Measurements from ENCODE around the gene TOMM40L. TPM values are rescaled to one million over a fixed set of nuclear protein-coding genes. Genes with fewer than 3 reads are reported as not detected.
A peak's percentile ranks its signal among the peaks of the same experiment; 100 is the strongest.

The TOMM40L gene
- total RNA-seq, 1 experiment from 2014 or later = 9.2 TPM

- intact Hi-C loops (cut with micrococcal nuclease; ENCODE audit: unreplicated experiment) = no loop called here
- H3K9me3 ChIP-seq (ENCODE audit: control insufficient read depth, insufficient read depth, low read depth, low read length) = no peaks in the 10 kb centered on the region
- H3K4me3 ChIP-seq (ENCODE audit: low read depth in 2 of 2, low read length in 2 of 2) = peak within 1 kb of the TSS in 1 of 2 experiments; percentile 14; a peak in 1 of 4 replicates
- POLR2A ChIA-PET = no interaction called here
- ATAC-seq (no peak), DNase-seq (ENCODE audit: low read depth, low spot score) (no peak)
- no TSS peak for BruUV-seq (replicated peaks)
- H3K4me1 ChIP-seq (ENCODE audit: control insufficient read depth, insufficient read depth, low read length) = peaks cover 38% of the 10 kb centered on the region
- H3K27me3 ChIP-seq (ENCODE audit: control insufficient read depth, insufficient read depth, low read length) = no peaks in the 10 kb centered on the region
- peak within 1 kb of the TSS; percentile 31; the same call in 1 of the 2 replicates for H3K27ac ChIP-seq (ENCODE audit: low read length)
- TF ChIP-seq, protein P1, sequence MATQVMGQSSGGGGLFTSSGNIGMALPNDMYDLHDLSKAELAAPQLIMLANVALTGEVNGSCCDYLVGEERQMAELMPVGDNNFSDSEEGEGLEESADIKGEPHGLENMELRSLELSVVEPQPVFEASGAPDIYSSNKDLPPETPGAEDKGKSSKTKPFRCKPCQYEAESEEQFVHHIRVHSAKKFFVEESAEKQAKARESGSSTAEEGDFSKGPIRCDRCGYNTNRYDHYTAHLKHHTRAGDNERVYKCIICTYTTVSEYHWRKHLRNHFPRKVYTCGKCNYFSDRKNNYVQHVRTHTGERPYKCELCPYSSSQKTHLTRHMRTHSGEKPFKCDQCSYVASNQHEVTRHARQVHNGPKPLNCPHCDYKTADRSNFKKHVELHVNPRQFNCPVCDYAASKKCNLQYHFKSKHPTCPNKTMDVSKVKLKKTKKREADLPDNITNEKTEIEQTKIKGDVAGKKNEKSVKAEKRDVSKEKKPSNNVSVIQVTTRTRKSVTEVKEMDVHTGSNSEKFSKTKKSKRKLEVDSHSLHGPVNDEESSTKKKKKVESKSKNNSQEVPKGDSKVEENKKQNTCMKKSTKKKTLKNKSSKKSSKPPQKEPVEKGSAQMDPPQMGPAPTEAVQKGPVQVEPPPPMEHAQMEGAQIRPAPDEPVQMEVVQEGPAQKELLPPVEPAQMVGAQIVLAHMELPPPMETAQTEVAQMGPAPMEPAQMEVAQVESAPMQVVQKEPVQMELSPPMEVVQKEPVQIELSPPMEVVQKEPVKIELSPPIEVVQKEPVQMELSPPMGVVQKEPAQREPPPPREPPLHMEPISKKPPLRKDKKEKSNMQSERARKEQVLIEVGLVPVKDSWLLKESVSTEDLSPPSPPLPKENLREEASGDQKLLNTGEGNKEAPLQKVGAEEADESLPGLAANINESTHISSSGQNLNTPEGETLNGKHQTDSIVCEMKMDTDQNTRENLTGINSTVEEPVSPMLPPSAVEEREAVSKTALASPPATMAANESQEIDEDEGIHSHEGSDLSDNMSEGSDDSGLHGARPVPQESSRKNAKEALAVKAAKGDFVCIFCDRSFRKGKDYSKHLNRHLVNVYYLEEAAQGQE (IDR thresholded peaks at IDR 0.05; ENCODE audit: insufficient read depth in 1 of 2, low read depth in 2 of 2, low read length in 1 of 2) = no peak
- TF ChIP-seq TCF7L2 (IDR thresholded peaks at IDR 0.05; ENCODE audit: low read depth, low read length) (no peak), CTCF (IDR thresholded peaks at IDR 0.05) (no peak), POLR2AphosphoS5 (IDR thresholded peaks at IDR 0.05; ENCODE audit: low read depth, low read length) (no peak), SIN3A (IDR thresholded peaks at IDR 0.05; ENCODE audit: borderline replicate concordance, insufficient read depth, low read depth, low read length) (no peak)
- CTCF ChIA-PET = interaction anchor here (0.5 kb wide), 1 partner anchor 139 kb away, joined by 12 read pairs; no protein-coding TSS in a partner anchor
- no peaks in the 10 kb centered on the region; the same call in 1 of the 2 replicates for H3K36me3 ChIP-seq (ENCODE audit: control insufficient read depth, insufficient read depth, low read length)
- in situ Hi-C loops (cut with HindIII; ENCODE audit: low pct_unique_long_range_greater_than_20kb, low sequenced_read_pairs) = no loop called here
Measured at GRCh38 chr1:161198897-161199431, 26.9 kb upstream of the TOMM40L start, which contains the start of gene ADAMTS4. Gene ADAMTS4 (minus strand): TSS chr1:161199054. CDS start chr1:161198627, 427 bp downstream.

- ChIA-PET POLR2A (no interaction called here), CTCF (interaction anchor here (0.5 kb wide), 1 partner anchor 139 kb away, joined by 12 read pairs; no protein-coding TSS in a partner anchor)
- Histone ChIP-seq H3K4me1 (ENCODE audit: control insufficient read depth, insufficient read depth, low read length) (peaks cover 38% of the 10 kb centered on the region), H3K27ac (ENCODE audit: low read length) (no peak overlapping the region), H3K36me3 (ENCODE audit: control insufficient read depth, insufficient read depth, low read length) (no peaks in the 10 kb centered on the region; the same call in 1 of the 2 replicates), H3K9me3 (ENCODE audit: control insufficient read depth, insufficient read depth, low read depth, low read length) (no peaks in the 10 kb centered on the region), H3K4me3 (ENCODE audit: low read depth in 2 of 2, low read length in 2 of 2) (no peak overlapping the region), H3K27me3 (ENCODE audit: control insufficient read depth, insufficient read depth, low read length) (no peaks in the 10 kb centered on the region)
- TF ChIP-seq, protein P1 (IDR thresholded peaks at IDR 0.05; ENCODE audit: insufficient read depth in 1 of 2, low read depth in 2 of 2, low read length in 1 of 2) = no peak
- no peak for TF ChIP-seq CTCF (IDR thresholded peaks at IDR 0.05)
- no peak for TF ChIP-seq SIN3A (IDR thresholded peaks at IDR 0.05; ENCODE audit: borderline replicate concordance, insufficient read depth, low read depth, low read length)
- TF ChIP-seq TCF7L2 (IDR thresholded peaks at IDR 0.05; ENCODE audit: low read depth, low read length) = no peak
- no peak for TF ChIP-seq POLR2AphosphoS5 (IDR thresholded peaks at IDR 0.05; ENCODE audit: low read depth, low read length)
- intact Hi-C loops (cut with micrococcal nuclease; ENCODE audit: unreplicated experiment) (no loop called here), in situ Hi-C loops (cut with HindIII; ENCODE audit: low pct_unique_long_range_greater_than_20kb, low sequenced_read_pairs) (loop anchor here (25.0 kb wide), 1 partner anchor 188 kb away; no protein-coding TSS in a partner anchor)
- ATAC-seq (no peak), DNase-seq (ENCODE audit: low read depth, low spot score) (no peak)
- no TSS peak for BruUV-seq (replicated peaks)
Measured at GRCh38 chr1:161199506-161200139, 26.2 kb upstream of the TOMM40L start.

Data from Panc1 (cell line).